GM12878 (cell line): ENCODE measurements around the gene ERC1. TPM values are rescaled to one million over a fixed set of nuclear protein-coding genes. Genes with fewer than 3 reads are reported as not detected.
A peak's percentile ranks its signal among the peaks of the same experiment; 100 is the strongest.

Experiments
- ATAC-seq: fragments of 200-7000 bp; cut with Tn5 transposase; 3 replicates; pipeline ENCODE4 v1.9.1; 2020; ENCODE audit warnings: mild to moderate bottlenecking, moderate library complexity
- BruUV-seq: library from RNA; stranded (reverse); fragments of 400-500 nt; replicated peaks from 2 replicates; lab custom pipeline; 2021; lab: Mats Ljungman, UMichigan
- CTCF ChIA-PET: fragments of 300-600 bp; sonication (Branson Sonifier 250); formaldehyde crosslinking; extraction: SDS; loops from one replicate; lab custom pipeline; 2021; ENCODE audit warnings: inconsistent platforms; lab: Yijun Ruan, JAX
- POLR2A ChIA-PET: fragments of 350-600 bp; formaldehyde crosslinking; extraction: SDS; loops from one replicate; lab custom pipeline; 2021; ENCODE audit warnings: inconsistent platforms; lab: Charles Lee
- RAD21 ChIA-PET: fragments of 300-600 bp; sonication (Branson Sonifier 250); formaldehyde crosslinking; loops from one replicate; lab custom pipeline; 2023; ENCODE audit warnings: antibody characterized with exemption; ENCODE audit not compliant: unreplicated experiment; lab: Charles Lee
- SMC1A ChIA-PET: fragments of 300-600 bp; sonication (Branson Sonifier 250); formaldehyde crosslinking; loops from one replicate; lab custom pipeline; 2023; ENCODE audit not compliant: unreplicated experiment, uncharacterized antibody; lab: Charles Lee
- DNase-seq: peaks from one replicate; pipeline ENCODE4 v3.0.0-alpha.2; 2011; ENCODE audit warnings: low read depth, low spot score
- FAIRE-seq: peaks from 3 replicates; lab custom pipeline; 2011; peaks lifted over from hg19 to GRCh38; lab: Jason Lieb, UNC
- H2AFZ ChIP-seq: 2 replicates; pipeline ENCODE4 v1.6.0; 2011; ENCODE audit warnings: low read depth, low read length, control low read depth; ENCODE audit not compliant: control insufficient read depth
- H3K27ac ChIP-seq: 2 replicates; pipeline ENCODE4 v1.5.1; 2011; ENCODE audit warnings: control low read depth; ENCODE audit not compliant: control insufficient read depth, insufficient read depth
- H3K27me3 ChIP-seq, 2 experiments: replicated peaks in 1 of 2; 2 replicates each; pipeline versions ENCODE4 v1.6.0 to v1.6.1; 2011; ENCODE audit warnings: low read length in 1 of 2; ENCODE audit not compliant: control insufficient read depth in 2 of 2, insufficient read depth in 2 of 2
- H3K36me3 ChIP-seq, 2 experiments: 2 replicates each; pipeline ENCODE4 v1.5.1; 2011; ENCODE audit warnings: low read length in 1 of 2; ENCODE audit not compliant: control insufficient read depth in 2 of 2, insufficient read depth in 2 of 2
- H3K4me1 ChIP-seq: 2 replicates; pipeline ENCODE4 v1.6.1; 2011; ENCODE audit warnings: mild to moderate bottlenecking, low read length, moderate library complexity, mixed read lengths; ENCODE audit not compliant: control insufficient read depth, insufficient read depth
- H3K4me2 ChIP-seq: 2 replicates; pipeline ENCODE4 v1.6.0; 2011; ENCODE audit warnings: control low read depth; ENCODE audit not compliant: control insufficient read depth, insufficient read depth
- H3K4me3 ChIP-seq: fragments of 200-600 bp; sonication (generic); 2 replicates; pipeline ENCODE4 v1.5.1; 2016
- H3K79me2 ChIP-seq: 2 replicates; pipeline ENCODE4 v1.6.0; 2011; ENCODE audit warnings: low read length; ENCODE audit not compliant: control insufficient read depth, insufficient read depth
- H3K9ac ChIP-seq: 2 replicates; pipeline ENCODE4 v1.8.0; 2011; ENCODE audit warnings: low read length, control low read depth, mixed read lengths; ENCODE audit not compliant: control insufficient read depth, insufficient read depth
- H3K9me3 ChIP-seq: replicated peaks from 3 replicates; pipeline ENCODE4 v1.5.1; 2011; ENCODE audit warnings: mild to moderate bottlenecking, low read length; ENCODE audit not compliant: control insufficient read depth, insufficient read depth
- H4K20me1 ChIP-seq: 2 replicates; pipeline ENCODE4 v1.6.0; 2011; ENCODE audit not compliant: control insufficient read depth, insufficient read depth
- ATF2 ChIP-seq: IDR thresholded peaks from 2 replicates; pipeline ENCODE4 v1.6.1; 2012; ENCODE audit warnings: low read length, inconsistent platforms
- BCL11A ChIP-seq: IDR thresholded peaks from 2 replicates; pipeline ENCODE4 v1.6.1; 2011; ENCODE audit warnings: low read depth, low read length
- BCL3 ChIP-seq: IDR thresholded peaks from 2 replicates; pipeline ENCODE4 v1.6.1; 2011; ENCODE audit warnings: borderline replicate concordance, low read depth, mild to moderate bottlenecking, moderate library complexity, low read length; ENCODE audit not compliant: insufficient read depth, poor library complexity, severe bottlenecking
- CEBPB ChIP-seq, 2 experiments: fragments of 150-350 bp in 1 of 2; IDR thresholded peaks; 2 replicates each; pipeline ENCODE4 v1.6.1; 2012 to 2014; ENCODE audit warnings: low read depth in 2 of 2, low read length in 2 of 2, borderline replicate concordance in 1 of 2, inconsistent platforms in 1 of 2
- FOS ChIP-seq: IDR thresholded peaks from 3 replicates; pipeline ENCODE4 v1.6.1; 2011; ENCODE audit warnings: borderline replicate concordance; ENCODE audit not compliant: insufficient read length; ENCODE audit errors: extremely low read depth
- IKZF1 ChIP-seq: fragments of 450-650 bp; conservative IDR thresholded peaks from 2 replicates; pipeline ENCODE4 v1.6.1; 2017; ENCODE audit warnings: antibody characterized with exemption, mild to moderate bottlenecking
- KAT2A ChIP-seq: conservative IDR thresholded peaks from 2 replicates; pipeline ENCODE4 v1.6.1; 2011; ENCODE audit warnings: low read depth, low read length; ENCODE audit not compliant: control insufficient read depth
- NBN ChIP-seq: fragments of 450-650 bp; IDR thresholded peaks from 2 replicates; pipeline ENCODE4 v1.6.1; 2016
- PML ChIP-seq: IDR thresholded peaks from 2 replicates; pipeline ENCODE4 v1.6.1; 2012; ENCODE audit warnings: low read length, inconsistent platforms
- RAD21 ChIP-seq: IDR thresholded peaks from 2 replicates; pipeline ENCODE4 v1.6.1; 2011; ENCODE audit warnings: mild to moderate bottlenecking, low read depth, low read length, moderate library complexity; ENCODE audit not compliant: insufficient read depth
- SMARCA5 ChIP-seq: fragments of 450-650 bp; IDR thresholded peaks from 2 replicates; pipeline ENCODE4 v1.6.1; 2017; ENCODE audit warnings: mild to moderate bottlenecking
- SPI1 ChIP-seq: IDR thresholded peaks from 2 replicates; pipeline ENCODE4 v1.6.1; 2011; ENCODE audit warnings: low read depth, mild to moderate bottlenecking, low read length, moderate library complexity, borderline replicate concordance; ENCODE audit not compliant: insufficient read depth
- TCF3 ChIP-seq: IDR thresholded peaks from 2 replicates; pipeline ENCODE4 v1.6.1; 2012; ENCODE audit warnings: low read depth, mild to moderate bottlenecking, low read length, borderline replicate concordance; ENCODE audit not compliant: insufficient read depth
- ZNF207 ChIP-seq: fragments of 450-650 bp; IDR thresholded peaks from 2 replicates; pipeline ENCODE4 v1.6.1; 2014; ENCODE audit warnings: antibody characterized with exemption, mild to moderate bottlenecking, borderline replicate concordance
- ZNF24 ChIP-seq: fragments of 450-650 bp; IDR thresholded peaks from 2 replicates; pipeline ENCODE4 v1.6.1; 2017; ENCODE audit warnings: antibody characterized with exemption, mild to moderate bottlenecking
- WGBS: methylation state at CpG from one replicate; pipeline ENCODE4 v1.1.6; 2016; ENCODE audit warnings: low lambda C conversion rate; ENCODE audit not compliant: insufficient replicate concordance, insufficient coverage; ENCODE audit errors: missing lambda C conversion rate; 5-methylcytosine and 5-hydroxymethylcytosine counted together
- in situ Hi-C: fragments of 300-500 bp; cut with MboI; formaldehyde crosslinking; loops from 9 replicates; pipeline ENCODE4 v1.14.3; 2018; ENCODE audit warnings: mixed read lengths
- intact Hi-C: fragments of 100-400 bp; cut with micrococcal nuclease; formaldehyde crosslinking; loops from one replicate; pipeline ENCODE4 v1.14.2; 2022; ENCODE audit not compliant: unreplicated experiment
- polyA plus RNA-seq, 11 experiments: library from polyadenylated mRNA; depleted of rRNA in 4 of 11; unstranded in 6 of 11; stranded (reverse) in 5 of 11; fragments of >200 nt; fragmentation: Nextera tagmentation in 4 of 11; fragmentation: Illumina TruSeq in 1 of 11; extraction: Ambion mirVana in 4 of 11; extraction: Trizol in 1 of 11; gene quantifications; 1 replicate in 1 of 11; 2 replicates in 10 of 11; pipeline versions ENCODE4 v1.2.1 to v1.2.3, GENCODE V29; 2011 to 2016; ENCODE audit warnings: inconsistent platforms in 2 of 11, missing spikeins in 2 of 11, low read depth in 1 of 11
- total RNA-seq, 4 experiments: library from RNA; depleted of rRNA in 3 of 4; stranded (reverse); fragments of >200 nt in 3 of 4; fragmentation: Illumina TruSeq in 1 of 4; extraction: Trizol in 1 of 4; gene quantifications; 2 replicates each; pipeline versions ENCODE4 v1.2.1 to v1.2.3, GENCODE V29; 2013 to 2021
- TF ChIP-seq, protein P1 (sequence below): fragments of 450-650 bp; formaldehyde crosslinking; IDR thresholded peaks from 2 replicates; pipeline ENCODE4 v1.5.0; 2022; ENCODE audit warnings: mild to moderate bottlenecking, missing genetic modification characterization

ERC1 gene
- total and polyA plus RNA-seq, 10 of the 15 experiments (the other 5 are each of a cell fraction or from before 2014, with no cell fraction given): 0.75 to 8.0 (median 5.0) TPM

DNA sequence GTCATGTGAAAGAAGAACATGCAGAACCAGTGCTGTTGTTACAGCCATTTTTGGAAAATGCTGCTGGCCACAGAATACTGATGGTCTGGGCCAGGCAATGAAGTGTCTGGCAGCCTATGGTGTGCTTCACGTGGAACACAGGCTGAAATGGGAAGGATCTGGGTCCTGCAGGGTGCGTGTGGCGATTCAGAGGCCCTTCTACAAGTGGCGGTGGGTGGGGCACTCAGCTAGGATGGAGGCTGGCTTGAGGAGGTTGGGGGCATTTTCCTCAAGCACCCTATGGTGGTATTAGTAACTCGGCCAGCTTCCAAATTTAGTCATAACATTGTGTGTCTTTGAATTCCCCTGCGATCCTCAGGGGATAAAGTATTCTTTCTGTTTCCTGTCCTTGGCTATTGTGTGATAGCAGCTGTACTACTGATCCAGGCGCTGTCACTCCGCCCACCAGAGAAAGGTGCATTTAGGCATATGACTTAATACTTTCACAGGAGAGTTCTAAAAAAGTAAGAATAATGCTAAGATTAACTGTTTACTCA, 32.4 kb upstream of the ERC1 start:
- H3K27ac ChIP-seq: no peak overlapping the region
- H3K27me3 ChIP-seq: peaks cover 0 to 8% of the 10 kb centered on the region in 2 experiments; a peak in 1 of 4 replicates
- no peak for FAIRE-seq
- H3K9ac ChIP-seq: no peak overlapping the region
- H2AFZ ChIP-seq: peak overlapping the region; percentile 44; the same call in 1 of the 2 replicates
- DNase-seq: peak; percentile 61
- peak; percentile 93 for ATAC-seq
- H3K79me2 ChIP-seq: no peaks in the 10 kb centered on the region
- no TSS peak for BruUV-seq
- no peak overlapping the region for H3K4me3 ChIP-seq
- H3K36me3 ChIP-seq: no peaks in the 10 kb centered on the region
- intact Hi-C loops (loop anchor here (2.0 kb wide), 1 partner anchor 32 kb away; the partner anchor contains the start of gene ERC1), in situ Hi-C loops (no loop called here)
- under 1% methylated on average over 7 of the region's 8 CpGs for WGBS
- ChIA-PET CTCF (interaction anchor here (1.0 to 2.9 kb wide), 8 partner anchors 9 to 647 kb away, joined by 3 to 11 read pairs (median 4); partner anchors contain the start of gene RAD52), POLR2A (interaction anchor here (1.3 kb wide), 1 partner anchor 10 kb away, joined by 3 read pairs; the partner anchor contains the start of gene RAD52), RAD21 (interaction anchor here (1.1 to 3.1 kb wide), 6 partner anchors 9 to 344 kb away, joined by 3 to 12 read pairs (median 5); partner anchors contain the start of gene RAD52), SMC1A (interaction anchor here (0.7 to 2.8 kb wide), 8 partner anchors 9 to 139 kb away, joined by 3 to 11 read pairs (median 4); partner anchors contain the start of gene RAD52)
- H4K20me1 ChIP-seq: no peaks in the 10 kb centered on the region
- no peaks in the 10 kb centered on the region for H3K9me3 ChIP-seq
- H3K4me2 ChIP-seq: no peak overlapping the region; the same call in 1 of the 2 replicates
- H3K4me1 ChIP-seq: peaks cover 4% of the 10 kb centered on the region; the same call in 1 of the 2 replicates
- TF ChIP-seq FOS (no peak), SMARCA5 (no peak; the same call in 1 of the 2 replicates), TCF3 (no peak), BCL11A (peak; percentile 55; the same call in 1 of the 2 replicates), ZNF207 (no peak), ZNF24 (no peak), IKZF1 (peak; percentile 81), KAT2A (no peak), BCL3 (peak; percentile 72), RAD21 (0 out of 2 replicates have a peak, but pooled peaks have one; percentile 1), PML (0 out of 2 replicates have a peak, but pooled peaks have one; percentile 58), CEBPB (IDR thresholded peaks at IDR 0.05; ENCODE audit: borderline replicate concordance in 1 of 2, low read depth in 2 of 2, low read length in 2 of 2) (peak in 1 of 2 experiments; percentile 49; a peak in 1 of 4 replicates), ATF2 (peak; percentile 85), NBN (peak; percentile 72), SPI1 (no peak)
- TF ChIP-seq, protein P1, sequence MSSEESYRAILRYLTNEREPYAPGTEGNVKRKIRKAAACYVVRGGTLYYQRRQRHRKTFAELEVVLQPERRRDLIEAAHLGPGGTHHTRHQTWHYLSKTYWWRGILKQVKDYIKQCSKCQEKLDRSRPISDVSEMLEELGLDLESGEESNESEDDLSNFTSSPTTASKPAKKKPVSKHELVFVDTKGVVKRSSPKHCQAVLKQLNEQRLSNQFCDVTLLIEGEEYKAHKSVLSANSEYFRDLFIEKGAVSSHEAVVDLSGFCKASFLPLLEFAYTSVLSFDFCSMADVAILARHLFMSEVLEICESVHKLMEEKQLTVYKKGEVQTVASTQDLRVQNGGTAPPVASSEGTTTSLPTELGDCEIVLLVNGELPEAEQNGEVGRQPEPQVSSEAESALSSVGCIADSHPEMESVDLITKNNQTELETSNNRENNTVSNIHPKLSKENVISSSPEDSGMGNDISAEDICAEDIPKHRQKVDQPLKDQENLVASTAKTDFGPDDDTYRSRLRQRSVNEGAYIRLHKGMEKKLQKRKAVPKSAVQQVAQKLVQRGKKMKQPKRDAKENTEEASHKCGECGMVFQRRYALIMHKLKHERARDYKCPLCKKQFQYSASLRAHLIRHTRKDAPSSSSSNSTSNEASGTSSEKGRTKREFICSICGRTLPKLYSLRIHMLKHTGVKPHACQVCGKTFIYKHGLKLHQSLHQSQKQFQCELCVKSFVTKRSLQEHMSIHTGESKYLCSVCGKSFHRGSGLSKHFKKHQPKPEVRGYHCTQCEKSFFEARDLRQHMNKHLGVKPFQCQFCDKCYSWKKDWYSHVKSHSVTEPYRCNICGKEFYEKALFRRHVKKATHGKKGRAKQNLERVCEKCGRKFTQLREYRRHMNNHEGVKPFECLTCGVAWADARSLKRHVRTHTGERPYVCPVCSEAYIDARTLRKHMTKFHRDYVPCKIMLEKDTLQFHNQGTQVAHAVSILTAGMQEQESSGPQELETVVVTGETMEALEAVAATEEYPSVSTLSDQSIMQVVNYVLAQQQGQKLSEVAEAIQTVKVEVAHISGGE (CRISPR knock-in tag): no peak
